ENCODE measurements around the gene DOCK2.
A peak's percentile ranks its signal among the peaks of the same experiment; 100 is the strongest.
"Not testable (repeated sequence)": the region's sequence is repeated elsewhere in the genome, so short reads cannot be mapped to it uniquely, and the experiment has no call there.

DOCK2 gene

DNA sequence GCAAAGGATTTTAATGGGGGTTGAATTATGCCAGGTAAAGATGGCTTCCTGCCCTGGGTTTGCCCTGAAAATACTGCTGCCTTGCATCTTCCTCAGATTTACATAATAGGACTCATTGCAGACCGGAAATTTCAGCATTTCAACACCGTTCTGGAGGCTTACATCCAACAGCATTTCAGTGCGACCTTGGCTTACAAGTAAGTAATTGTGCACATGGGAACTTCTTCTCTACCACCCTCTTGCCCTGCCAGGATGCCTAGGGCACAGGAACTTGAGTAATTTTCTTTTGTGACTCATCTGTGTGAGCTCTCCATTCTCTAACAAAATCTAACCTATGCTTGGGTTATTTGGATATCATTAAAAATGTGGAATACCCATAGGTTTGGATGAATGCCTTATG lies 80.2 kb downstream of the DOCK2 start:
- no peak for DNase-seq (ENCODE audit: extremely low read depth, low read depth)
- TF ChIP-seq, protein P1, sequence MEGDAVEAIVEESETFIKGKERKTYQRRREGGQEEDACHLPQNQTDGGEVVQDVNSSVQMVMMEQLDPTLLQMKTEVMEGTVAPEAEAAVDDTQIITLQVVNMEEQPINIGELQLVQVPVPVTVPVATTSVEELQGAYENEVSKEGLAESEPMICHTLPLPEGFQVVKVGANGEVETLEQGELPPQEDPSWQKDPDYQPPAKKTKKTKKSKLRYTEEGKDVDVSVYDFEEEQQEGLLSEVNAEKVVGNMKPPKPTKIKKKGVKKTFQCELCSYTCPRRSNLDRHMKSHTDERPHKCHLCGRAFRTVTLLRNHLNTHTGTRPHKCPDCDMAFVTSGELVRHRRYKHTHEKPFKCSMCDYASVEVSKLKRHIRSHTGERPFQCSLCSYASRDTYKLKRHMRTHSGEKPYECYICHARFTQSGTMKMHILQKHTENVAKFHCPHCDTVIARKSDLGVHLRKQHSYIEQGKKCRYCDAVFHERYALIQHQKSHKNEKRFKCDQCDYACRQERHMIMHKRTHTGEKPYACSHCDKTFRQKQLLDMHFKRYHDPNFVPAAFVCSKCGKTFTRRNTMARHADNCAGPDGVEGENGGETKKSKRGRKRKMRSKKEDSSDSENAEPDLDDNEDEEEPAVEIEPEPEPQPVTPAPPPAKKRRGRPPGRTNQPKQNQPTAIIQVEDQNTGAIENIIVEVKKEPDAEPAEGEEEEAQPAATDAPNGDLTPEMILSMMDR (IDR thresholded peaks at IDR 0.05; ENCODE audit: low read depth, low read length, missing control alignments) = no peak
- H3K4me3 ChIP-seq (replicated peaks; ENCODE audit: low read depth, low read length) = no peak overlapping the region

DNA sequence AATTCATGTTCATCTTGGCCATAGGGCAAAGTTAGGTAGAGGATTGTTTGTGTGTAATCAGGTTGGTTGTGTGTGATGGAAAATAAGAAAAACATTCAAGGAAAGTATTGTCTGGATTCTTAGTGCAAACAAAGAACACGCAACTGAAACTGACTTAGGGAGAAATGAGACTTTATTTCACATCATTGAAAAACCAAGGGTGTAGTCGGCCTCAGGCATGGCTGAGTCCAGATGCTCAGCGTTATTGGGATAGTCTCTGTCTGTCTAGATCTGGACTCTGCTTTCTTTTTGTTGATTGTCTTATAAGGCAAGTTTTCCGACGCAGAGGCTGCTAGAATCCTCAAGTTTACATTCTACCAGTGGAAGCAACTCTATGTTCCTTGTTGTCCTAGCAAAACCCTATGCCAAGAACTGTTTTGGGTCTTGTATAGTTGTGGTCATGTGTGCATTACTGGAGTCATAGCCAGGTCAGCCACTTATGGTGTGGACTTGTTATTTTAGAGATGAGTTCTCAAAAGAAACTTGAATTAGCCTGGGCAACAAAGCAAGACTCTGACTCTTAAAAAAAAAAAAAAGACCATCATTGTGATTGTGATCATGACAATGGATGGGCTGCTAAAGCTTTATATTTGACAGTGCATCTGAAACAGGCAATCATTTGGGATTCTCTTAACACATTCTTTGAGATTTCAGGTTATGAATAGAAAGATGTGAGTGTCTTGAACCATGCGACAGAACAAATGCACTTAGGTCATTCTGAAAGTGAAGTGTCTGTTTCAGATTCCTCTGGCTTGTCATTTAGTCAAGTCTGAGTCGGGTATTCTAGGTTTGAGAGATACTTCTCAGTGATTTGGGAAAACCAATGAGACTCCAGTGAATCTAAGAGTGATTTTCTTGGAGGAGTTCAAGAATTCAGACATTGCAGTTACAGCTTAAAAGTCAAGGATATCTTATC lies 82.6 kb downstream of the DOCK2 start:
- DNase-seq (ENCODE audit: extremely low read depth, low read depth) = no peak
- TF ChIP-seq, protein P1 (IDR thresholded peaks at IDR 0.05; ENCODE audit: low read depth, low read length, missing control alignments) = no peak
- H3K4me3 ChIP-seq (replicated peaks; ENCODE audit: low read depth, low read length) = no peak overlapping the region

DNA sequence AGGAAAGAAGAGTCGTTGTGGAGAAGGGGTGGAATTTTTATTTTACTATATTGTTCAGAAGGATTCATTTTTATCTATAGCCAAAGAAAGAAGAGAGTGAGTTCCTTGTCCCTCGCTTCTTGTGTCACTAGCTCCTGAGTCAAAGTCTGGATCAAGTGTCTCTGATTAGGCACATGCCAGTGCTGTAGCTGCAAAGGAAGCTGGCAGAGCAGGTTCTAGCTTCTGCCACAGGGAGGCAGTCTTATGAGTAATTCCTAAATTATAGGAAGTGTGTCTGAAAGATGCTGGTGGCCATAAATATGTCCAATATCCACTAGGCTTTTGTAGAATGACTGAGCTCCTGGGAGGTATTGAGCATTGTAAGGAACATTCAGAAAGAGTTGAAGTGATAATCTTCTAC lies 84.7 kb downstream of the DOCK2 start:
- TF ChIP-seq, protein P1 (IDR thresholded peaks at IDR 0.05; ENCODE audit: low read depth, low read length, missing control alignments) = peak; percentile 11
- DNase-seq (ENCODE audit: extremely low read depth, low read depth) = no peak

DNA sequence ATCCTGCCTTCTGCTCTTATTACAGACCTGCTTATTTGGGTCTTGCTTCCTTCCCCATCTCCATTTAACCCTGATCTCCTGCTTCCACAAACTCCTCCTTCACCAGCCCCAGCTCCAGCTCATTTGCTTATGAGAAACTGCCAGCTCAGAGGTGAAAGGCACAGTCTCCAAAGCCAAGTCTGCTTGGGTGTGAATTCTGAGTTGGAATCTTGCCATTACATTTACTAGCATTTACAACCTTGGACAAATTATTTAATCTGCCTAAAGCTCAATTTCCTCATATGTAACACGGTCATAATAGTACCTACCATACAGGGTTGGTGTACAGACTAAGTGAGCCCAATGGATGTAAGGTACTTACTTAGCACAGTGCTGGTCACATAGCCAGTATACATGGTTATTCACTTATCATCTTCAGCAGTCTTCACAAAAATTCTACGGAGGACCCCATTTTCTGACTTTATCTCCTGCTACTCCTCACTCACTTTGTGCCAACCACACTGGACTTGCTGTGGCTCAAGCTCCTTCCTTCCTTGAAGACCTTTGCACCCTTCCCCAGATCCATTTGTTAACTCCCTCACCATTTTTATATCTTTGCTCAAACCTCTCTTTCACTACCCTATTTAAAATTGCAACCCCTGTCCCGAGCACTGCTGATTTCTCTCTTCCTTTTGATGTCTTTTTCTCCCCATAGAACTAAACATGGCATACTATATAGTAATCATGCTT lies 86.2 kb downstream of the DOCK2 start:
- DNase-seq (ENCODE audit: extremely low read depth, low read depth) = no peak
- no peak overlapping the region for H3K4me3 ChIP-seq (replicated peaks; ENCODE audit: low read depth, low read length)
- TF ChIP-seq, protein P1 (IDR thresholded peaks at IDR 0.05; ENCODE audit: low read depth, low read length, missing control alignments) = no peak

More for the DNA sequence above, 84.7 kb downstream of the DOCK2 start:
- no peak overlapping the region for H3K4me3 ChIP-seq (replicated peaks; ENCODE audit: low read depth, low read length)

DNA sequence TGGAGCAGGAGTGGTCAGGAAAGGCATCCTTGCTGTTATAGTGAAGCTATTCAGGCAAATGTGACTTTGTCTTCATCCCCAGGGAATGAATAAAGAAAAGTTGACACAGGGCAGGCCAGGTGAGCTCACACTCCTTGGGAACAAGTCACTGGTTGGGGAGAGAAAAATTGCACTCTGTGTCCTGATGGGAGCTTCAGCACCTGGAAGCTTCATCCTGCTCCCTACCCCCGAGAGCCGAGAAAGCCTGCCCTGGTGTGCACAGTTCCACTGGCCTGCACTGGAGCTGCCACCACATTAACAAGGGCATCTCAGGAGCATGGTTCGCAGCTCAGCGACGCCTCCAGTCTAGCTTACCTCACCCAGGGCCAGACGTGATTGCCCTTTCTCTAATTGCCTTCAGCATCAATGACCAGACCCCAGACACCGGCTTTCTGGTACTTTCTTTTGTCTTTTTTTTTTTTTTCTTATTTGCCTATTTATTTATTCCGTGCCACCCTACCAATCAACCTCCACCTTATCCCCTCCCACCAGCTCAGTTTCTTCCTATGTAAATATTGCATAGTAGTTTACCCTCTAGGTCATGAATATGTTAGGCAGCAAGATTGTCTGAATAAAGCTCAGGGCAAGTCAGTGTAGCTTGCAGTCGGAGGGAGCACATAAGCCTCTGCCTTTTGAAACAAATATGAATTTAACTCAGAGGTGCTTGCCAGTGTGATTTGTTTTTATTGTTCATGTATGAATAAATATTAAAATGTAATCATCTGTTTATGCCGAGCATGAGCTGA lies 87.4 kb downstream of the DOCK2 start:
- no peak for DNase-seq (ENCODE audit: extremely low read depth, low read depth)
- H3K4me3 ChIP-seq (replicated peaks; ENCODE audit: low read depth, low read length) = no peak overlapping the region
- TF ChIP-seq, protein P1 (IDR thresholded peaks at IDR 0.05; ENCODE audit: low read depth, low read length, missing control alignments) = no peak

DNA sequence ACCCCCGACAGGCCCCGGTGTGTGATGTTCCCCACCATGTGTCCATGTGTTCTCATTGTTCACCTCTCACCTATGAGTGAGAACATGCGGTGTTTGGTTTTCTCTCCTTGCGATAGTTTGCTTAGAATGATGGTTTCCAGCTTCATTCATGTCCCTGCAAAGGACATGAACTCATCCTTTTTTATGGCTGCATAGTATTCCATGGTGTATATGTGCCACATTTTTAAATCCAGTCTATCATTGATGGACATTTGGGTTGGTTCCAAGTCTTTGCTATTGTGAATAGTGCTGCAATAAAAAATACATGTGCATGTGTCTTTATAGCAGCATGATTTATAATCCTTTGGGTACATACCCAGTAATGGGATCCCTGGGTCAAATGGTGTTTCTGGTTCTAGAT lies 88.6 kb downstream of the DOCK2 start:
- not testable (repeated sequence) for H3K4me3 ChIP-seq (replicated peaks; ENCODE audit: low read depth, low read length); DNase-seq (ENCODE audit: extremely low read depth, low read depth)

Measured in HFF-Myc (cell line).